ENCODE data around the gene IL12B. TPM values are rescaled to one million over a fixed set of nuclear protein-coding genes. Genes with fewer than 3 reads are reported as not detected.
"Not testable (repeated sequence)": the region's sequence is repeated elsewhere in the genome, so short reads cannot be mapped to it uniquely, and the experiment has no call there.

IL12B gene
- total and polyA plus RNA-seq, 2 of the 4 experiments (the other 2 are of a cell fraction) = 0.03 TPM; not detected in 1

DNA sequence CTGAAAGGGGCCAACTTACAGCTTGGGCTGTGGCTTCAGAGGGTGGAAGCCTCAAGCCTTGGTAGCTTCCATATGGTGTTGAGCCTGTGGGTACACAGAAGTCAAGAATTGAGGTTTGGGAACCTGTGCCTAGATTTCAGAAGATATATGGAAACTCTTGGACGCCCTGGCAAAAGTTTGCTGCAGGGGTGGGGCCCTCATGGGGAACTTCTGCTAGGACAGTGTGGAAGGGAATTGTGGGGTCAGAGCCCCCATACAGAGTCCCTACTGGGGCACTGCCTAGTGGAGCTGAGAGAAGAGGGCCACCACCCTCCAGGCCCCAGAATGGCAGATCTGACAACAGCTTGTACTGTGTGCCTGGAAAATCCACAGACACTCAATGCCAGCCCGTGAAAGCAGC, 63.5 kb downstream of the IL12B start:
- H2BK20ac ChIP-seq (ENCODE audit: low read depth, low read length); H3K9me1 ChIP-seq (ENCODE audit: insufficient read depth, low read length); intact Hi-C loops (cut with micrococcal nuclease); ATAC-seq (ENCODE audit: low read depth); DNase-seq; H3K9ac ChIP-seq (ENCODE audit: low read depth, low read length); H3K9me3 ChIP-seq (ENCODE audit: control insufficient read depth, insufficient read depth, low read length); H2BK15ac ChIP-seq (ENCODE audit: low read depth, low read length); in situ Hi-C loops (cut with MboI; ENCODE audit: low sequenced_read_pairs); H4K20me1 ChIP-seq (ENCODE audit: insufficient read depth, low read length); H3K56ac ChIP-seq (ENCODE audit: extremely low read depth, insufficient read depth, low read length); H3K23ac ChIP-seq (ENCODE audit: low read depth, low read length); CTCF ChIA-PET; H3K4me3 ChIP-seq (ENCODE audit: insufficient read depth, low read depth, low read length); POLR2A ChIA-PET (ENCODE audit: unreplicated experiment); H3K18ac ChIP-seq (ENCODE audit: low read depth, low read length); H2BK120ac ChIP-seq (ENCODE audit: low read depth, low read length); H4K5ac ChIP-seq (ENCODE audit: low read depth, low read length); H2BK5ac ChIP-seq (ENCODE audit: low read depth, low read length, poor library complexity, severe bottlenecking); H2AK5ac ChIP-seq (ENCODE audit: low read depth, low read length); H2AK9ac ChIP-seq (replicated peaks; ENCODE audit: low read depth, low read length, poor library complexity); H4K8ac ChIP-seq (ENCODE audit: low read depth in 2 of 2, low read length in 2 of 2); BruUV-seq (replicated peaks); H3K27me3 ChIP-seq (ENCODE audit: control insufficient read depth, insufficient read depth, low read length); H4K91ac ChIP-seq (ENCODE audit: insufficient read depth, low read depth, low read length); H3K27ac ChIP-seq (ENCODE audit: insufficient read depth, low read length); H2AFZ ChIP-seq (replicated peaks; ENCODE audit: low read length, poor library complexity); H3K4me2 ChIP-seq (ENCODE audit: low read depth, low read length); H3K4ac ChIP-seq (ENCODE audit: low read depth, low read length); H3K4me1 ChIP-seq (ENCODE audit: control insufficient read depth, insufficient read depth, low read length); H3K36me3 ChIP-seq (ENCODE audit: control insufficient read depth, insufficient read depth, low read length); H3K14ac ChIP-seq (replicated peaks; ENCODE audit: low read depth, low read length): not testable (repeated sequence)
- H3K79me1 ChIP-seq (ENCODE audit: low read depth in 1 of 2, low read length in 2 of 2) = peaks cover 10 to 48% of the 10 kb centered on the region in 2 experiments
- dilution Hi-C loops (cut with HindIII; ENCODE audit: low sequenced_read_pairs, unreplicated experiment) = loop anchor here (25.0 kb wide), 1 partner anchor 104 kb away; no protein-coding TSS in a partner anchor
- WGBS, 2 experiments (ENCODE audit: extremely low coverage in 2 of 2, insufficient read length in 1 of 2) = no CpG with 5 or more reads among the region's 2 CpGs

Small RNA genes lying within 50 kb of the gene (microRNA-seq; reads per million reads assigned to microRNA genes)
- gene RNU4ATAC2P (ENCODE audit: insufficient read depth, insufficient read length) = not detected

Small RNA genes lying within 50 kb of the gene (small RNA-seq; reads per million reads assigned to genes)
- 0 reads per million in 5 experiments for gene RNU4ATAC2P

Other genes starting within 250 kb of the IL12B start
- 0.56 and 0.90 TPM in 2 replicates for gene EBF1, start 230.6 kb downstream of the IL12B start, total RNA-seq (2012; rRNA removed)
- 0.89 and 1.1 TPM in 2 replicates for gene EBF1, start 230.6 kb downstream of the IL12B start, polyA plus RNA-seq (2012; rRNA removed)
- gene RNF145, start 120.9 kb downstream of the IL12B start, total RNA-seq (2012; rRNA removed) = 50.0 and 68.0 TPM in 2 replicates
- 44.9 and 57.0 TPM in 2 replicates for gene RNF145, start 120.9 kb downstream of the IL12B start, polyA plus RNA-seq (2012; rRNA removed)
- 11.7 and 23.1 TPM in 2 replicates for gene UBLCP1, start 67.2 kb downstream of the IL12B start, total RNA-seq (2012; rRNA removed)
- gene UBLCP1, start 67.2 kb downstream of the IL12B start, polyA plus RNA-seq (2012; rRNA removed) = 13.0 and 17.5 TPM in 2 replicates

Measured in IMR-90 (cell line).